ENCODE data around the gene FKRP.

- TF ChIP-seq PATZ1 (CRISPR knock-in tag; IDR thresholded peaks at IDR 0.05; ENCODE audit: borderline replicate concordance) (no peak), RARB (CRISPR knock-in tag; IDR thresholded peaks at IDR 0.05) (no peak), CREB5 (CRISPR knock-in tag; IDR thresholded peaks at IDR 0.05; ENCODE audit: low read depth) (no peak), SNAI2 (CRISPR knock-in tag; IDR thresholded peaks at IDR 0.05) (no peak), CSDC2 (CRISPR knock-in tag; IDR thresholded peaks at IDR 0.05) (no peak), ZFP30 (CRISPR knock-in tag; IDR thresholded peaks at IDR 0.05) (no peak), GLIS3 (CRISPR knock-in tag; IDR thresholded peaks at IDR 0.05) (no peak), TCF4 (CRISPR knock-in tag; IDR thresholded peaks at IDR 0.05; ENCODE audit: borderline replicate concordance) (no peak), ESRRG (CRISPR knock-in tag; IDR thresholded peaks at IDR 0.05) (no peak), ZFP3 (CRISPR knock-in tag; IDR thresholded peaks at IDR 0.05) (no peak), ISL1 (CRISPR knock-in tag; IDR thresholded peaks at IDR 0.05) (no peak), ZNF70 (CRISPR knock-in tag; IDR thresholded peaks at IDR 0.05) (no peak), TOX (CRISPR knock-in tag; IDR thresholded peaks at IDR 0.05; ENCODE audit: borderline replicate concordance) (no peak)
These were observed 29.2 kb upstream of the FKRP start for GRCh38 chr19:46716672-46717033.
